ENCODE data around the gene TDRD15. TPM values are rescaled to one million over a fixed set of nuclear protein-coding genes. Genes with fewer than 3 reads are reported as not detected.

Gene TDRD15
- total and polyA plus RNA-seq, 2 experiments from 2014 or later, result 0.07 TPM; not detected in 1

DNA sequence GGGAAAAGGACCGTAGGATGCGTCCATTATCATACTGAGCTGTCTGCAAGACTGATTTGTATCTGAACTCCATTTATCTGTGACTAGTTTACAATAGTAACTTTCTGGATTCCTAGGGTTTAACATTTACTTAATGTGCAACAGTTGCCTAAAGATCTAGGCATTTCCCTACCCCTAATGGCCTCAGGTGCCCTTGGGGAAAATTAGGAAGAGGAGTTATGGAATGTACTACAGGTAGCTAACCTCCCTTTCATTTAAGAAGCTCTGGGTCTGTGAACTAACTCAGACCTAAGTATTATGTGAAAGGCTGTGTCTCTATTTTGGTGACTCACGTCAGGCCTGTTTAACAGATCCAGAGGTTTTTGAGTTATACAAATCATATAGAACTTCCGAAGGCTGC, 59.5 kb downstream of the TDRD15 start (continued):
- TF ChIP-seq EZH2 (IDR thresholded peaks at IDR 0.05; ENCODE audit: low read depth, unreplicated experiment) (no peak), POLR2AphosphoS5 (IDR thresholded peaks at IDR 0.05; ENCODE audit: low read depth) (no peak), ZNF331 (CRISPR knock-in tag; IDR thresholded peaks at IDR 0.05; ENCODE audit: low read depth) (no peak)

DNA sequence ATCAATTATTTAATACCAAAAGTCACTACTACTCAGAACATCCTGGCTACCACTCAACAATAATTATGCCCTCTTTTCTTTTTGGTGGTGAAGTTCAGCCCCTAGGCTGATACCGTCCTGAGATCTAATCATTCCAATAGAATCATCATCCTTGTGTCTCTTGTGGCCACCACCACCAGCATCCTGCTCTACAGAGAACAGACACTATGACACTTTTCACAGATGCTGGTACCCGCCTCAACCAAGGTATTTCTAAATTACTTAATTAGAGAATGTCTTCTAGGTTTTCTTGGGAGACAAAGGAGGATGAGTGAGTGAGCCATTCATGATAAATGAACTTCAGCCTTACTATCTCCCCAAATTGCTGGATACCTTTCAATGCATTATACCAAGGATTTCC, 60.0 kb downstream of the TDRD15 start:
- TF ChIP-seq ZNF114 (CRISPR knock-in tag; IDR thresholded peaks at IDR 0.05), result no peak
- TF ChIP-seq ZNF331 (CRISPR knock-in tag; IDR thresholded peaks at IDR 0.05; ENCODE audit: low read depth), result no peak
- no peak for TF ChIP-seq STAT1 (IDR thresholded peaks at IDR 0.05; ENCODE audit: unreplicated experiment)
- no peak for TF ChIP-seq CREB1 (CRISPR knock-in tag; IDR thresholded peaks at IDR 0.05; ENCODE audit: low read depth)
- no peak for TF ChIP-seq JUNB (IDR thresholded peaks at IDR 0.05; ENCODE audit: unreplicated experiment)
- TF ChIP-seq EZH2phosphoT487 (IDR thresholded peaks at IDR 0.05; ENCODE audit: unreplicated experiment), result no peak
- TF ChIP-seq, protein P1, sequence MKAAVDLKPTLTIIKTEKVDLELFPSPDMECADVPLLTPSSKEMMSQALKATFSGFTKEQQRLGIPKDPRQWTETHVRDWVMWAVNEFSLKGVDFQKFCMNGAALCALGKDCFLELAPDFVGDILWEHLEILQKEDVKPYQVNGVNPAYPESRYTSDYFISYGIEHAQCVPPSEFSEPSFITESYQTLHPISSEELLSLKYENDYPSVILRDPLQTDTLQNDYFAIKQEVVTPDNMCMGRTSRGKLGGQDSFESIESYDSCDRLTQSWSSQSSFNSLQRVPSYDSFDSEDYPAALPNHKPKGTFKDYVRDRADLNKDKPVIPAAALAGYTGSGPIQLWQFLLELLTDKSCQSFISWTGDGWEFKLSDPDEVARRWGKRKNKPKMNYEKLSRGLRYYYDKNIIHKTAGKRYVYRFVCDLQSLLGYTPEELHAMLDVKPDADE (IDR thresholded peaks at IDR 0.05), result no peak
- TF ChIP-seq NANOG (IDR thresholded peaks at IDR 0.05; ENCODE audit: borderline replicate concordance), result no peak
- TF ChIP-seq, protein P2, sequence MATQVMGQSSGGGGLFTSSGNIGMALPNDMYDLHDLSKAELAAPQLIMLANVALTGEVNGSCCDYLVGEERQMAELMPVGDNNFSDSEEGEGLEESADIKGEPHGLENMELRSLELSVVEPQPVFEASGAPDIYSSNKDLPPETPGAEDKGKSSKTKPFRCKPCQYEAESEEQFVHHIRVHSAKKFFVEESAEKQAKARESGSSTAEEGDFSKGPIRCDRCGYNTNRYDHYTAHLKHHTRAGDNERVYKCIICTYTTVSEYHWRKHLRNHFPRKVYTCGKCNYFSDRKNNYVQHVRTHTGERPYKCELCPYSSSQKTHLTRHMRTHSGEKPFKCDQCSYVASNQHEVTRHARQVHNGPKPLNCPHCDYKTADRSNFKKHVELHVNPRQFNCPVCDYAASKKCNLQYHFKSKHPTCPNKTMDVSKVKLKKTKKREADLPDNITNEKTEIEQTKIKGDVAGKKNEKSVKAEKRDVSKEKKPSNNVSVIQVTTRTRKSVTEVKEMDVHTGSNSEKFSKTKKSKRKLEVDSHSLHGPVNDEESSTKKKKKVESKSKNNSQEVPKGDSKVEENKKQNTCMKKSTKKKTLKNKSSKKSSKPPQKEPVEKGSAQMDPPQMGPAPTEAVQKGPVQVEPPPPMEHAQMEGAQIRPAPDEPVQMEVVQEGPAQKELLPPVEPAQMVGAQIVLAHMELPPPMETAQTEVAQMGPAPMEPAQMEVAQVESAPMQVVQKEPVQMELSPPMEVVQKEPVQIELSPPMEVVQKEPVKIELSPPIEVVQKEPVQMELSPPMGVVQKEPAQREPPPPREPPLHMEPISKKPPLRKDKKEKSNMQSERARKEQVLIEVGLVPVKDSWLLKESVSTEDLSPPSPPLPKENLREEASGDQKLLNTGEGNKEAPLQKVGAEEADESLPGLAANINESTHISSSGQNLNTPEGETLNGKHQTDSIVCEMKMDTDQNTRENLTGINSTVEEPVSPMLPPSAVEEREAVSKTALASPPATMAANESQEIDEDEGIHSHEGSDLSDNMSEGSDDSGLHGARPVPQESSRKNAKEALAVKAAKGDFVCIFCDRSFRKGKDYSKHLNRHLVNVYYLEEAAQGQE (IDR thresholded peaks at IDR 0.05; ENCODE audit: unreplicated experiment), result no peak
- TF ChIP-seq, protein P3, sequence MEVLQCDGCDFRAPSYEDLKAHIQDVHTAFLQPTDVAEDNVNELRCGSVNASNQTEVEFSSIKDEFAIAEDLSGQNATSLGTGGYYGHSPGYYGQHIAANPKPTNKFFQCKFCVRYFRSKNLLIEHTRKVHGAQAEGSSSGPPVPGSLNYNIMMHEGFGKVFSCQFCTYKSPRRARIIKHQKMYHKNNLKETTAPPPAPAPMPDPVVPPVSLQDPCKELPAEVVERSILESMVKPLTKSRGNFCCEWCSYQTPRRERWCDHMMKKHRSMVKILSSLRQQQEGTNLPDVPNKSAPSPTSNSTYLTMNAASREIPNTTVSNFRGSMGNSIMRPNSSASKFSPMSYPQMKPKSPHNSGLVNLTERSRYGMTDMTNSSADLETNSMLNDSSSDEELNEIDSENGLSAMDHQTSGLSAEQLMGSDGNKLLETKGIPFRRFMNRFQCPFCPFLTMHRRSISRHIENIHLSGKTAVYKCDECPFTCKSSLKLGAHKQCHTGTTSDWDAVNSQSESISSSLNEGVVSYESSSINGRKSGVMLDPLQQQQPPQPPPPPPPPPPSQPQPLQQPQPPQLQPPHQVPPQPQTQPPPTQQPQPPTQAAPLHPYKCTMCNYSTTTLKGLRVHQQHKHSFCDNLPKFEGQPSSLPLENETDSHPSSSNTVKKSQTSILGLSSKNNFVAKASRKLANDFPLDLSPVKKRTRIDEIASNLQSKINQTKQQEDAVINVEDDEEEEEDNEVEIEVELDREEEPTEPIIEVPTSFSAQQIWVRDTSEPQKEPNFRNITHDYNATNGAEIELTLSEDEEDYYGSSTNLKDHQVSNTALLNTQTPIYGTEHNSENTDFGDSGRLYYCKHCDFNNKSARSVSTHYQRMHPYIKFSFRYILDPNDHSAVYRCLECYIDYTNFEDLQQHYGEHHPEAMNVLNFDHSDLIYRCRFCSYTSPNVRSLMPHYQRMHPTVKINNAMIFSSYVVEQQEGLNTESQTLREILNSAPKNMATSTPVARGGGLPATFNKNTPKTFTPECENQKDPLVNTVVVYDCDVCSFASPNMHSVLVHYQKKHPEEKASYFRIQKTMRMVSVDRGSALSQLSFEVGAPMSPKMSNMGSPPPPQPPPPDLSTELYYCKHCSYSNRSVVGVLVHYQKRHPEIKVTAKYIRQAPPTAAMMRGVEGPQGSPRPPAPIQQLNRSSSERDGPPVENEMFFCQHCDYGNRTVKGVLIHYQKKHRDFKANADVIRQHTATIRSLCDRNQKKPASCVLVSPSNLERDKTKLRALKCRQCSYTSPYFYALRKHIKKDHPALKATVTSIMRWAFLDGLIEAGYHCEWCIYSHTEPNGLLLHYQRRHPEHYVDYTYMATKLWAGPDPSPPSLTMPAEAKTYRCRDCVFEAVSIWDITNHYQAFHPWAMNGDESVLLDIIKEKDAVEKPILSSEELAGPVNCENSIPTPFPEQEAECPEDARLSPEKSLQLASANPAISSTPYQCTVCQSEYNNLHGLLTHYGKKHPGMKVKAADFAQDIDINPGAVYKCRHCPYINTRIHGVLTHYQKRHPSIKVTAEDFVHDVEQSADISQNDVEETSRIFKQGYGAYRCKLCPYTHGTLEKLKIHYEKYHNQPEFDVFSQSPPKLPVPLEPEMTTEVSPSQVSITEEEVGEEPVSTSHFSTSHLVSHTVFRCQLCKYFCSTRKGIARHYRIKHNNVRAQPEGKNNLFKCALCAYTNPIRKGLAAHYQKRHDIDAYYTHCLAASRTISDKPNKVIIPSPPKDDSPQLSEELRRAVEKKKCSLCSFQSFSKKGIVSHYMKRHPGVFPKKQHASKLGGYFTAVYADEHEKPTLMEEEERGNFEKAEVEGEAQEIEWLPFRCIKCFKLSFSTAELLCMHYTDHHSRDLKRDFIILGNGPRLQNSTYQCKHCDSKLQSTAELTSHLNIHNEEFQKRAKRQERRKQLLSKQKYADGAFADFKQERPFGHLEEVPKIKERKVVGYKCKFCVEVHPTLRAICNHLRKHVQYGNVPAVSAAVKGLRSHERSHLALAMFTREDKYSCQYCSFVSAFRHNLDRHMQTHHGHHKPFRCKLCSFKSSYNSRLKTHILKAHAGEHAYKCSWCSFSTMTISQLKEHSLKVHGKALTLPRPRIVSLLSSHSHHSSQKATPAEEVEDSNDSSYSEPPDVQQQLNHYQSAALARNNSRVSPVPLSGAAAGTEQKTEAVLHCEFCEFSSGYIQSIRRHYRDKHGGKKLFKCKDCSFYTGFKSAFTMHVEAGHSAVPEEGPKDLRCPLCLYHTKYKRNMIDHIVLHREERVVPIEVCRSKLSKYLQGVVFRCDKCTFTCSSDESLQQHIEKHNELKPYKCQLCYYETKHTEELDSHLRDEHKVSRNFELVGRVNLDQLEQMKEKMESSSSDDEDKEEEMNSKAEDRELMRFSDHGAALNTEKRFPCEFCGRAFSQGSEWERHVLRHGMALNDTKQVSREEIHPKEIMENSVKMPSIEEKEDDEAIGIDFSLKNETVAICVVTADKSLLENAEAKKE (CRISPR knock-in tag; IDR thresholded peaks at IDR 0.05), result no peak
- TF ChIP-seq, protein P4, sequence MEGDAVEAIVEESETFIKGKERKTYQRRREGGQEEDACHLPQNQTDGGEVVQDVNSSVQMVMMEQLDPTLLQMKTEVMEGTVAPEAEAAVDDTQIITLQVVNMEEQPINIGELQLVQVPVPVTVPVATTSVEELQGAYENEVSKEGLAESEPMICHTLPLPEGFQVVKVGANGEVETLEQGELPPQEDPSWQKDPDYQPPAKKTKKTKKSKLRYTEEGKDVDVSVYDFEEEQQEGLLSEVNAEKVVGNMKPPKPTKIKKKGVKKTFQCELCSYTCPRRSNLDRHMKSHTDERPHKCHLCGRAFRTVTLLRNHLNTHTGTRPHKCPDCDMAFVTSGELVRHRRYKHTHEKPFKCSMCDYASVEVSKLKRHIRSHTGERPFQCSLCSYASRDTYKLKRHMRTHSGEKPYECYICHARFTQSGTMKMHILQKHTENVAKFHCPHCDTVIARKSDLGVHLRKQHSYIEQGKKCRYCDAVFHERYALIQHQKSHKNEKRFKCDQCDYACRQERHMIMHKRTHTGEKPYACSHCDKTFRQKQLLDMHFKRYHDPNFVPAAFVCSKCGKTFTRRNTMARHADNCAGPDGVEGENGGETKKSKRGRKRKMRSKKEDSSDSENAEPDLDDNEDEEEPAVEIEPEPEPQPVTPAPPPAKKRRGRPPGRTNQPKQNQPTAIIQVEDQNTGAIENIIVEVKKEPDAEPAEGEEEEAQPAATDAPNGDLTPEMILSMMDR (conservative IDR thresholded peaks at IDR 0.05; ENCODE audit: low read depth in 2 of 2), result no peak
- no peak for TF ChIP-seq EZH2 (IDR thresholded peaks at IDR 0.05; ENCODE audit: low read depth, unreplicated experiment)
- TF ChIP-seq POLR2AphosphoS5 (IDR thresholded peaks at IDR 0.05; ENCODE audit: low read depth), result no peak
- H3K4me1 ChIP-seq (ENCODE audit: insufficient read depth), result 0 out of 2 replicates have a peak, but pooled peaks cover 4% of the 10 kb centered on the region
- peaks cover 5% of the 10 kb centered on the region for H3K27me3 Mint-ChIP-seq (ENCODE audit: insufficient read depth, low read depth, poor library complexity)

More for the DNA sequence above, 60.0 kb downstream of the TDRD15 start:
- H3F3A ChIP-seq (replicated peaks; ENCODE audit: low read depth), result no peaks in the 10 kb centered on the region
- H3K36me3 ChIP-seq (ENCODE audit: insufficient read depth), result 0 out of 2 replicates have a peak, but pooled peaks cover 4% of the 10 kb centered on the region
- peaks cover 3% of the 10 kb centered on the region; the same call in 1 of the 3 replicates for H3K36me3 Mint-ChIP-seq (ENCODE audit: low read depth)
- H3K9me3 Mint-ChIP-seq, result peaks cover 3% of the 10 kb centered on the region; the same call in 1 of the 3 replicates
- no peak overlapping the region for H3K4me3 ChIP-seq
- no peak overlapping the region for H3K4me3 Mint-ChIP-seq
- H3K79me2 ChIP-seq (replicated peaks; ENCODE audit: insufficient read depth), result no peaks in the 10 kb centered on the region
- no peaks in the 10 kb centered on the region for H3K27me3 ChIP-seq (ENCODE audit: insufficient read depth)
- DNase-seq (ENCODE audit: low spot score) (no peak), ATAC-seq (no peak)
- no peaks in the 10 kb centered on the region for H4K20me1 ChIP-seq (replicated peaks; ENCODE audit: insufficient read depth)
- no peak overlapping the region for H3K27ac ChIP-seq (ENCODE audit: low read depth)
- H3K27ac Mint-ChIP-seq, result no peak overlapping the region
- no peak overlapping the region for H3K4me2 ChIP-seq
- no peaks in the 10 kb centered on the region for H3K9me2 ChIP-seq (ENCODE audit: insufficient read depth)
- H2AFZ ChIP-seq, result no peak overlapping the region
- H3K4me1 Mint-ChIP-seq, result peaks cover 7% of the 10 kb centered on the region; the same call in 2 of the 3 replicates
